GM12891 (cell line): ENCODE measurements around the gene PICALM.

Experiments used
- POLR2A ChIP-seq: IDR thresholded peaks from 2 replicates; pipeline ENCODE4 v1.6.1; 2011; ENCODE audit warnings: low read depth, low read length, control low read depth
- POLR2AphosphoS5 ChIP-seq: IDR thresholded peaks from 2 replicates; pipeline ENCODE4 v1.6.1; 2011; ENCODE audit warnings: low read depth, low read length, control low read depth
- POU2F2 ChIP-seq: IDR thresholded peaks from 2 replicates; pipeline ENCODE4 v1.6.1; 2011; ENCODE audit warnings: low read depth, mild to moderate bottlenecking, control low read depth, low read length, moderate library complexity
- SPI1 ChIP-seq: IDR thresholded peaks from 2 replicates; pipeline ENCODE4 v1.6.1; 2011; ENCODE audit warnings: low read depth, low read length, control low read depth
- TAF1 ChIP-seq: IDR thresholded peaks from 2 replicates; pipeline ENCODE4 v1.6.1; 2011; ENCODE audit warnings: low read depth, low read length, control low read depth

GRCh38 chr11:85945788-85946187 lies 123.1 kb downstream of the PICALM start:
- TF ChIP-seq TAF1 (no peak), POLR2A (no peak), POLR2AphosphoS5 (no peak), POU2F2 (no peak), SPI1 (no peak)
